Measurements from ENCODE around the gene CNTN2. TPM values are rescaled to one million over a fixed set of nuclear protein-coding genes. Genes with fewer than 3 reads are reported as not detected.

Gene CNTN2
- total RNA-seq, 1 experiment from 2014 or later: not detected

DNA sequence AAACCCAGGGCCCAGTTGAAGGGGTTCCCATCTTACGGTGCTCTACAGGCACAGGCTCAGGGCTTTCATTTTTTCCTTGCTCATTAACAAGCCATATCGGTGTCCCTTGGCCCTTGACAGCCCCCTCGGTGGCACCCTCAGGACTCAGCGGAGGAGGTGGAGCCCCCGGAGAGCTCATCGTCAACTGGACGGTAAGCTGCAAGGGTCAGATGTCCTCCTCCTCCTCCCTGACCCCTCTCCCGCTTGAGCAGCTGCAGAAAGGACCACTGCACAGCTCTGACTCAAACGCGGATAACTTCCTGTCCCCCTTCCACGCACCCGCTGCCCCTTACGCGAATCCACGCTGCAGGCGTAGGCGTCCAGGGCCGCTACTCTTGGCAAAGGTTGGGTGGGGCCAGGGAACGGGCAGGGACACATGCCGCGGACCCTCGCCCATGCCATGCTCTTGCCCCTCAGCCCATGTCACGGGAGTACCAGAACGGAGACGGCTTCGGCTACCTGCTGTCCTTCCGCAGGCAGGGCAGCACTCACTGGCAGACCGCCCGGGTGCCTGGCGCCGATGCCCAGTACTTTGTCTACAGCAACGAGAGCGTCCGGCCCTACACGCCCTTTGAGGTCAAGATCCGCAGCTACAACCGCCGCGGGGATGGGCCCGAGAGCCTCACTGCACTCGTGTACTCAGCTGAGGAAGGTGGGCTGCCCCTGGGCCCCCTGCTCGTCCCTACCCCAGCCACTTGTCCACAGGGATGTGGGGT, 26.5 kb downstream of the CNTN2 start:
- peaks cover 28% of the 10 kb centered on the region for H3K27me3 Mint-ChIP-seq (ENCODE audit: unreplicated experiment)
- no peaks in the 10 kb centered on the region for H3K36me3 Mint-ChIP-seq (ENCODE audit: insufficient read depth, unreplicated experiment)
- intact Hi-C loops (cut with micrococcal nuclease; ENCODE audit: unreplicated experiment): no loop called here
- no peaks in the 10 kb centered on the region for H3K9me3 Mint-ChIP-seq (ENCODE audit: low read depth, unreplicated experiment)
- TF ChIP-seq, protein P1, sequence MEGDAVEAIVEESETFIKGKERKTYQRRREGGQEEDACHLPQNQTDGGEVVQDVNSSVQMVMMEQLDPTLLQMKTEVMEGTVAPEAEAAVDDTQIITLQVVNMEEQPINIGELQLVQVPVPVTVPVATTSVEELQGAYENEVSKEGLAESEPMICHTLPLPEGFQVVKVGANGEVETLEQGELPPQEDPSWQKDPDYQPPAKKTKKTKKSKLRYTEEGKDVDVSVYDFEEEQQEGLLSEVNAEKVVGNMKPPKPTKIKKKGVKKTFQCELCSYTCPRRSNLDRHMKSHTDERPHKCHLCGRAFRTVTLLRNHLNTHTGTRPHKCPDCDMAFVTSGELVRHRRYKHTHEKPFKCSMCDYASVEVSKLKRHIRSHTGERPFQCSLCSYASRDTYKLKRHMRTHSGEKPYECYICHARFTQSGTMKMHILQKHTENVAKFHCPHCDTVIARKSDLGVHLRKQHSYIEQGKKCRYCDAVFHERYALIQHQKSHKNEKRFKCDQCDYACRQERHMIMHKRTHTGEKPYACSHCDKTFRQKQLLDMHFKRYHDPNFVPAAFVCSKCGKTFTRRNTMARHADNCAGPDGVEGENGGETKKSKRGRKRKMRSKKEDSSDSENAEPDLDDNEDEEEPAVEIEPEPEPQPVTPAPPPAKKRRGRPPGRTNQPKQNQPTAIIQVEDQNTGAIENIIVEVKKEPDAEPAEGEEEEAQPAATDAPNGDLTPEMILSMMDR (IDR thresholded peaks at IDR 0.05; ENCODE audit: unreplicated experiment): no peak
- BruUV-seq (replicated peaks): no TSS peak
- no peak for DNase-seq
- no peak overlapping the region for H3K4me3 Mint-ChIP-seq (ENCODE audit: low read depth, unreplicated experiment)
- no peaks in the 10 kb centered on the region for H3K4me1 Mint-ChIP-seq (ENCODE audit: low read depth, unreplicated experiment)
- no peak overlapping the region for H3K27ac Mint-ChIP-seq (ENCODE audit: unreplicated experiment)
- CTCF ChIA-PET: interaction anchor here (0.6 to 0.8 kb wide), 2 partner anchors 8 to 187 kb away, joined by 3 to 4 read pairs; no protein-coding TSS in a partner anchor

DNA sequence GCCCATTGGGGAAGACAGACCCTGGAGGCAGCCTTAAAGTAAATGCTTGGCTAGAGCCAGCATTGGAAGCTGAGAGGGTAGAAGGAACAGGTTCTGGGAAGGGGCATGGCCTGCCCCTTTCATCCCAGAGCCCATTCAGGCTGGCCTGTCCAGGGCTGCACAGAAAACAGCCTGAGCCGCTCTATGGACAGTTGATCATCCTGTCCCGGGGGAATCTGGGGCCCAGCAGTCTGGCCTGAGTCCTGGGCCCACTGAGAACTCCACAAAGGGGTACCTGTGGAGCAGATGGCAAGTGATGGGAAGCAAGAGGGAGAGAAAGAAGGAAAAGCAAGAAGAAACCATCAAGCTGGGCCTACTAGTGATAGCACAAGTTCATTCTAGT, 28.0 kb downstream of the CNTN2 start:
- no TSS peak for BruUV-seq (replicated peaks)
- Mint-ChIP-seq H3K27me3 (ENCODE audit: unreplicated experiment) (peaks cover 13% of the 10 kb centered on the region), H3K4me1 (ENCODE audit: low read depth, unreplicated experiment) (no peaks in the 10 kb centered on the region), H3K36me3 (ENCODE audit: insufficient read depth, unreplicated experiment) (no peaks in the 10 kb centered on the region), H3K9me3 (ENCODE audit: low read depth, unreplicated experiment) (no peaks in the 10 kb centered on the region), H3K27ac (ENCODE audit: unreplicated experiment) (no peak overlapping the region), H3K4me3 (ENCODE audit: low read depth, unreplicated experiment) (no peak overlapping the region)
- intact Hi-C loops (cut with micrococcal nuclease; ENCODE audit: unreplicated experiment): no loop called here
- DNase-seq: no peak
- TF ChIP-seq, protein P1 (IDR thresholded peaks at IDR 0.05; ENCODE audit: unreplicated experiment): no peak
- CTCF ChIA-PET: interaction anchor here (0.7 kb wide), 1 partner anchor 39 kb away, joined by 4 read pairs; no protein-coding TSS in a partner anchor

DNA sequence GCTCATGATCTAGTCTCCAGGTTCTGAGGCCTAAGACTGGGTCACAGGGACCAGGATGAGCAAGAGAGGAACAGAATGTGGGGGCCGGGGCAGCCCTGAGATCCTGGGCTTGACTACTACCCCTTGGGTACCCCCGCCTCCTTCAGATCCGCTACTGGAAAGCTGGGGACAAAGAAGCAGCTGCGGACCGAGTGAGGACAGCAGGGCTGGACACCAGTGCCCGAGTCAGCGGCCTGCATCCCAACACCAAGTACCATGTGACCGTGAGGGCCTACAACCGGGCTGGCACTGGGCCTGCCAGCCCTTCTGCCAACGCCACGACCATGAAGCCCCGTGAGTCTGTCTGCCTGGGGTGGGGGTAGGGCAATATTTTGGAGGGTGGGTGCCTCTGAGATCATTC, 28.8 kb downstream of the CNTN2 start:
- H3K36me3 Mint-ChIP-seq (ENCODE audit: insufficient read depth, unreplicated experiment): no peaks in the 10 kb centered on the region
- DNase-seq: no peak
- peaks cover 5% of the 10 kb centered on the region for H3K27me3 Mint-ChIP-seq (ENCODE audit: unreplicated experiment)
- CTCF ChIA-PET: interaction anchor here (0.7 kb wide), 1 partner anchor 38 kb away, joined by 4 read pairs; no protein-coding TSS in a partner anchor
- no peaks in the 10 kb centered on the region for H3K4me1 Mint-ChIP-seq (ENCODE audit: low read depth, unreplicated experiment)
- no peak overlapping the region for H3K27ac Mint-ChIP-seq (ENCODE audit: unreplicated experiment)
- BruUV-seq (replicated peaks): no TSS peak
- no peaks in the 10 kb centered on the region for H3K9me3 Mint-ChIP-seq (ENCODE audit: low read depth, unreplicated experiment)
- TF ChIP-seq, protein P1 (IDR thresholded peaks at IDR 0.05; ENCODE audit: unreplicated experiment): no peak
- H3K4me3 Mint-ChIP-seq (ENCODE audit: low read depth, unreplicated experiment): no peak overlapping the region
- intact Hi-C loops (cut with micrococcal nuclease; ENCODE audit: unreplicated experiment): no loop called here

DNA sequence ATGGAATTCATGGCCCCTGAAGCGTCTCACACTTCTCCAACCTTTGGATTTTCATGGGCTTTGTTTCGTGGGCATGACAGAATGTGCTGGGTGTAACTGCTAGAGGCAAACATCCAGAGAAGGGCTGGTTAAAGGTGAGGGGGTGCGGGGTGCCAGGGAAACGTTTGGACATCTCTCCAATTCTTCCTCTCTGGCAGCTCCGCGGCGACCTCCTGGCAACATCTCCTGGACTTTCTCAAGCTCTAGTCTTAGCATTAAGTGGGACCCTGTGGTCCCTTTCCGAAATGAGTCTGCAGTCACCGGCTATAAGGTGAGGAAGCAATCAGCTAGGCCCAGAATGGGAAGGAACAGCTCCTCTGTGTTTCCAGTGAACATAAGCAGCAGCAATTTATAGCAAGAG, 29.3 kb downstream of the CNTN2 start:
- H3K4me3 Mint-ChIP-seq (ENCODE audit: low read depth, unreplicated experiment): no peak overlapping the region
- H3K4me1 Mint-ChIP-seq (ENCODE audit: low read depth, unreplicated experiment): no peaks in the 10 kb centered on the region
- no peaks in the 10 kb centered on the region for H3K36me3 Mint-ChIP-seq (ENCODE audit: insufficient read depth, unreplicated experiment)
- intact Hi-C loops (cut with micrococcal nuclease; ENCODE audit: unreplicated experiment): no loop called here
- H3K9me3 Mint-ChIP-seq (ENCODE audit: low read depth, unreplicated experiment): no peaks in the 10 kb centered on the region
- CTCF ChIA-PET: no interaction called here
- no TSS peak for BruUV-seq (replicated peaks)
- no peak for DNase-seq
- H3K27me3 Mint-ChIP-seq (ENCODE audit: unreplicated experiment): peaks cover under 1% of the 10 kb centered on the region
- H3K27ac Mint-ChIP-seq (ENCODE audit: unreplicated experiment): no peak overlapping the region
- TF ChIP-seq, protein P1 (IDR thresholded peaks at IDR 0.05; ENCODE audit: unreplicated experiment): no peak
